ENCODE measurements around the gene SCAND1.
"Not testable (repeated sequence)": the region's sequence is repeated elsewhere in the genome, so short reads cannot be mapped to it uniquely, and the experiment has no call there.

- TF ChIP-seq CTCF (IDR thresholded peaks at IDR 0.05; ENCODE audit: insufficient read depth, low read length, poor library complexity, severe bottlenecking); EZH2phosphoT487 (conservative IDR thresholded peaks at IDR 0.05; ENCODE audit: low read length): not testable (repeated sequence)
Measured at GRCh38 chr20:35952080-35952479, 2.2 kb downstream of the SCAND1 start.
